ENCODE results near the gene MAML3. TPM values are rescaled to one million over a fixed set of nuclear protein-coding genes. Genes with fewer than 3 reads are reported as not detected.

MAML3 gene
- total RNA-seq, 1 donor from 2014 or later, result 24.8 TPM

DNA sequence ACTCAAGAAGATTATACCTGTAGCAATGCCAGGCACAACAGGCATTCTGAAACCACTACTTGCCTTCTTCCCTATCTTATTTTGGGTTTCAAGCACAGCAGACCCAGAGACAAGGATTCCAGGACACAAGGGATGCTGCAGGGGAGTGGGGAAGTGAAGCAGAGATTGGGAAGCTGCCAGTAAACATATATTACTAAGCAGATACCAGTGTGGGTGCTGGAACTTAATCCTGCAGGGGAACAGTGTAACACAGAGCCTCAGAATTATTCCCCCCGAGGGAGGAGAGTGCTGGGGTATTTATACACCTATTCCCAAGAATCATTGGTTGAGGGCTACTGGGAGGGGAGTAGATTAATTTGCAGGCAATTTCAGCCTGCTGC lies 33.3 kb upstream of the MAML3 start:
- H3K4me1 Mint-ChIP-seq, result peaks cover 28% of the 10 kb centered on the region

DNA sequence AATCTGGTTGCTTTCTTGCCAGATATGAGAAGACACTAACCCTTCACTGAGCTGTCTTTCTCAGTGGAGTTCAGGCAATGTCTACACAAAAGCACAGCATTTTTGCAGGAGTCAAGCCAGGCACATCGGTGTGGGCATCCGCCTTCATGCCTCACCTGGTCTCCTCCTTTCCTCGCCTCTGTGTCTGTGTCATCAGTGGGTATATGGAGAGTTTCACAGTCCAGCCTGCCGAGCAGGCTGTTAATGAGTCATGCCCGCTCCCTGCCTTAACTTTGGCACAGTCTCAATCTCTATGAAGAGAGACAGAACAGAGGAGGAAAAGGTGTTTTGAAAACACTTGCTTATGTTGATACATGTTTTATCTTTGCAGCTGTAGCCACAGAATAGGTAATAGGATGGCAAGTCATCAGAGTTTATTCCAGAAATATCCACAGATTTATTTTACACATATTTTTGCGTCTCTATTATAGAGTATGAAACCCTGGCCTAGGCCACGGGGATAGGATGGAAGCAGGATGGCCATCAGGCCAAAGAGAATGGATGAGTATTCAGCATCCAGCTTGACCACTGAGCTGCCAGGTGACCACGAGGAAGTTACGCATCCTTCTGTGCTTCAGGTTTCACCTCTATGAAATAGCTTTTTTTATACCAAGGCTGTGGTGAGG lies 32.8 kb upstream of the MAML3 start:
- Mint-ChIP-seq H3K27ac (no peak overlapping the region), H3K4me3 (no peak overlapping the region), H3K36me3 (no peaks in the 10 kb centered on the region), H3K27me3 (ENCODE audit: low read depth) (no peaks in the 10 kb centered on the region), H3K9me3 (no peaks in the 10 kb centered on the region), H3K4me1 (peaks cover 28% of the 10 kb centered on the region)
- TF ChIP-seq, protein P1, sequence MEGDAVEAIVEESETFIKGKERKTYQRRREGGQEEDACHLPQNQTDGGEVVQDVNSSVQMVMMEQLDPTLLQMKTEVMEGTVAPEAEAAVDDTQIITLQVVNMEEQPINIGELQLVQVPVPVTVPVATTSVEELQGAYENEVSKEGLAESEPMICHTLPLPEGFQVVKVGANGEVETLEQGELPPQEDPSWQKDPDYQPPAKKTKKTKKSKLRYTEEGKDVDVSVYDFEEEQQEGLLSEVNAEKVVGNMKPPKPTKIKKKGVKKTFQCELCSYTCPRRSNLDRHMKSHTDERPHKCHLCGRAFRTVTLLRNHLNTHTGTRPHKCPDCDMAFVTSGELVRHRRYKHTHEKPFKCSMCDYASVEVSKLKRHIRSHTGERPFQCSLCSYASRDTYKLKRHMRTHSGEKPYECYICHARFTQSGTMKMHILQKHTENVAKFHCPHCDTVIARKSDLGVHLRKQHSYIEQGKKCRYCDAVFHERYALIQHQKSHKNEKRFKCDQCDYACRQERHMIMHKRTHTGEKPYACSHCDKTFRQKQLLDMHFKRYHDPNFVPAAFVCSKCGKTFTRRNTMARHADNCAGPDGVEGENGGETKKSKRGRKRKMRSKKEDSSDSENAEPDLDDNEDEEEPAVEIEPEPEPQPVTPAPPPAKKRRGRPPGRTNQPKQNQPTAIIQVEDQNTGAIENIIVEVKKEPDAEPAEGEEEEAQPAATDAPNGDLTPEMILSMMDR (IDR thresholded peaks at IDR 0.05; ENCODE audit: unreplicated experiment), result no peak
- DNase-seq (ENCODE audit: low spot score in 2 of 2, unreplicated experiment in 2 of 2), result no peak

More for the DNA sequence above, 33.3 kb upstream of the MAML3 start:
- Mint-ChIP-seq H3K9me3 (no peaks in the 10 kb centered on the region), H3K27ac (no peak overlapping the region), H3K4me3 (no peak overlapping the region), H3K36me3 (no peaks in the 10 kb centered on the region), H3K27me3 (ENCODE audit: low read depth) (no peaks in the 10 kb centered on the region)
- TF ChIP-seq, protein P1 (IDR thresholded peaks at IDR 0.05; ENCODE audit: unreplicated experiment), result no peak
- no peak for DNase-seq (ENCODE audit: low spot score in 2 of 2, unreplicated experiment in 2 of 2)

DNA sequence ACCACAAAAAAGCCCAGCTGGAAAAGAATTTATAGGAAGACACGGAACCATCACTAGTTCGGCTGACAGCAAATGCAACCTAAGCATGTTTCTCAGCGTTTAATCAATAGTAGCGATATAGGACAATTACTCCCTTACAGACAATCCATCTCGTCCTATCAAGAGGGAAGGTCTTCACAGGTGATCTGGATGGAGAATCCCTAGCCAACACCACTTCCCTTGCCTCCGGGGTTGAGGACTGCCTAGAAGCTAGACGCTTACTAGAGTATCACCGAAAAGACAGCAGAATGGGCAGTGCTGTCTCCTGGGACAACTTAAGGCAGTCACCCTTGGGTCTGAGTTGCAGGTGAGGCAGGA lies 32.1 kb upstream of the MAML3 start:
- Mint-ChIP-seq H3K36me3 (no peaks in the 10 kb centered on the region), H3K27ac (no peak overlapping the region), H3K4me3 (no peak overlapping the region), H3K4me1 (peaks cover 28% of the 10 kb centered on the region), H3K9me3 (no peaks in the 10 kb centered on the region), H3K27me3 (ENCODE audit: low read depth) (no peaks in the 10 kb centered on the region)
- DNase-seq (ENCODE audit: low spot score in 2 of 2, unreplicated experiment in 2 of 2), result no peak
- TF ChIP-seq, protein P1 (IDR thresholded peaks at IDR 0.05; ENCODE audit: unreplicated experiment), result no peak

GRCh38 chr4:140185412-140186081 lies 31.6 kb upstream of the MAML3 start:
- Mint-ChIP-seq H3K4me3 (no peak overlapping the region), H3K27ac (no peak overlapping the region), H3K9me3 (no peaks in the 10 kb centered on the region), H3K36me3 (no peaks in the 10 kb centered on the region), H3K27me3 (ENCODE audit: low read depth) (no peaks in the 10 kb centered on the region), H3K4me1 (peaks cover 28% of the 10 kb centered on the region)
- TF ChIP-seq, protein P1 (IDR thresholded peaks at IDR 0.05; ENCODE audit: unreplicated experiment), result no peak
- DNase-seq (ENCODE audit: low spot score in 2 of 2, unreplicated experiment in 2 of 2), result no peak

GRCh38 chr4:140183270-140183669 lies 29.3 kb upstream of the MAML3 start:
- Mint-ChIP-seq H3K36me3 (no peaks in the 10 kb centered on the region), H3K9me3 (no peaks in the 10 kb centered on the region), H3K27me3 (ENCODE audit: low read depth) (no peaks in the 10 kb centered on the region), H3K4me1 (peaks cover 28% of the 10 kb centered on the region), H3K27ac (no peak overlapping the region), H3K4me3 (no peak overlapping the region)
- TF ChIP-seq, protein P1 (IDR thresholded peaks at IDR 0.05; ENCODE audit: unreplicated experiment), result no peak
- no peak for DNase-seq (ENCODE audit: low spot score in 2 of 2, unreplicated experiment in 2 of 2)

Measured in mesothelial cell of epicardium (in vitro differentiated cells).